ENCODE data around the gene EIF3I.
"Not testable (repeated sequence)": the region's sequence is repeated elsewhere in the genome, so short reads cannot be mapped to it uniquely, and the experiment has no call there.

Gene EIF3I

DNA sequence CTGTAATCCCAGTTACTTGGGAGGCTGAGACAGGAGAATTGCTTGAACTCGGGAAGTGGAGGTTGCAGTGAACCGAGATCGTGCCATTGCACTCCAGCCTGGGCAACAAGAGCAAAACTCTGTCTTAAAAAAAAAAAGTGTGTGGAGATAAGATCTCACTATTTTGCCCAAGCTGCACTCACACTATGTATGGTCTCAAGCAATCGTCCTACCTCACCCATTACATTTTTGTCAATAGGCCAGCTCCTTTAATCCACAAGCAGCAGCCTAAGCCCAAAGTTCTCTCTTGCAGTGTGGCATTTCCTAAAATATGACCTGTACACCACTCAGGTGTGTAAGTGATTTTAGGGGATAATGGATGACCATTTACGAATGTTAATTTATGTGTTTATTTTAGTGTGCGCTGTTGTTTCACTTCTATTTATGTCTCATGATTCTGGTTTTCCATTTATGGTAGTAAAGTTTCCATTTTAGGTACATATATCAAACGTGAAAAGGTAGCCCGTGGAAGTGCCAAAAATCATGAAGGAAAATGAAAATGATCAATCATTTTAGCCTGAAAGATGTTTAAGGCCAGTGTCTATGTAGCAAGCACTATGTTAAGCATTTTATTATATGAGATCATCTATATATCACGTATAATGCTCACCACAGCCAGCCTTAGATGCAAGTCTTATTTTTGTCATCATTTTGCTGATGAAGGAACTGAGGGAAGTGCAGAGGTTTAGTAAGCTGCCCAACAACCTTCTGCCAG lies 34.4 kb downstream of the EIF3I start:
- TF ChIP-seq, protein P1, sequence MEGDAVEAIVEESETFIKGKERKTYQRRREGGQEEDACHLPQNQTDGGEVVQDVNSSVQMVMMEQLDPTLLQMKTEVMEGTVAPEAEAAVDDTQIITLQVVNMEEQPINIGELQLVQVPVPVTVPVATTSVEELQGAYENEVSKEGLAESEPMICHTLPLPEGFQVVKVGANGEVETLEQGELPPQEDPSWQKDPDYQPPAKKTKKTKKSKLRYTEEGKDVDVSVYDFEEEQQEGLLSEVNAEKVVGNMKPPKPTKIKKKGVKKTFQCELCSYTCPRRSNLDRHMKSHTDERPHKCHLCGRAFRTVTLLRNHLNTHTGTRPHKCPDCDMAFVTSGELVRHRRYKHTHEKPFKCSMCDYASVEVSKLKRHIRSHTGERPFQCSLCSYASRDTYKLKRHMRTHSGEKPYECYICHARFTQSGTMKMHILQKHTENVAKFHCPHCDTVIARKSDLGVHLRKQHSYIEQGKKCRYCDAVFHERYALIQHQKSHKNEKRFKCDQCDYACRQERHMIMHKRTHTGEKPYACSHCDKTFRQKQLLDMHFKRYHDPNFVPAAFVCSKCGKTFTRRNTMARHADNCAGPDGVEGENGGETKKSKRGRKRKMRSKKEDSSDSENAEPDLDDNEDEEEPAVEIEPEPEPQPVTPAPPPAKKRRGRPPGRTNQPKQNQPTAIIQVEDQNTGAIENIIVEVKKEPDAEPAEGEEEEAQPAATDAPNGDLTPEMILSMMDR (IDR thresholded peaks at IDR 0.05; ENCODE audit: insufficient read depth, low read length, poor library complexity, severe bottlenecking): no peak
- no peaks in the 10 kb centered on the region for H3K27me3 ChIP-seq (replicated peaks; ENCODE audit: control insufficient read depth, insufficient read depth, low read length)
- no peak for DNase-seq (ENCODE audit: extremely low read depth, insufficient read length)
- peak overlapping the region; percentile 37 for H3K4me3 ChIP-seq (replicated peaks; ENCODE audit: low read depth, low read length)
- no peaks in the 10 kb centered on the region for H3K36me3 ChIP-seq (ENCODE audit: control insufficient read depth, insufficient read depth, low read length)

- no peak for DNase-seq (ENCODE audit: extremely low read depth, insufficient read length)
- Histone ChIP-seq H3K36me3 (ENCODE audit: control insufficient read depth, insufficient read depth, low read length) (no peaks in the 10 kb centered on the region), H3K27me3 (replicated peaks; ENCODE audit: control insufficient read depth, insufficient read depth, low read length) (no peaks in the 10 kb centered on the region), H3K4me3 (replicated peaks; ENCODE audit: low read depth, low read length) (no peak overlapping the region)
- TF ChIP-seq, protein P1 (IDR thresholded peaks at IDR 0.05; ENCODE audit: insufficient read depth, low read length, poor library complexity, severe bottlenecking): no peak
These were observed 35.0 kb downstream of the EIF3I start for GRCh38 chr1:32257227-32257508.

DNA sequence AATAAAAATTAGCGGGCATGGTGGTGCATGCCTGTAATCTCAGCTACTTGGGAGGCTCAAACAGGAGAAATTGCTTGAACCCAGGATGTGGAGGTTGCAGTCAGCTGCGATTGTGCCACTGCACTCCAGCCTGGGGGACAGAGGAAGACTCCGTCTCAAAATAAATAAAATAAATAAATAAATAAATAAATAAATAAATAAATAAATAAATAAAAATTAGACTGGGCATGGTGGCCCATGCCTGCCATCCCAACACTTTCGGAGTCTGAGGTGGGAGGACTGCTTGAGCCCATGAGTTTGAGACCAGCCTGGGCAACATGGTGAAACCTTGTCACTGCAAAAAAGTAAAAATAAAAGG lies 41.0 kb downstream of the EIF3I start:
- H3K4me3 ChIP-seq (replicated peaks; ENCODE audit: low read depth, low read length); H3K27me3 ChIP-seq (replicated peaks; ENCODE audit: control insufficient read depth, insufficient read depth, low read length); H3K36me3 ChIP-seq (ENCODE audit: control insufficient read depth, insufficient read depth, low read length); DNase-seq (ENCODE audit: extremely low read depth, insufficient read length): not testable (repeated sequence)

DNA sequence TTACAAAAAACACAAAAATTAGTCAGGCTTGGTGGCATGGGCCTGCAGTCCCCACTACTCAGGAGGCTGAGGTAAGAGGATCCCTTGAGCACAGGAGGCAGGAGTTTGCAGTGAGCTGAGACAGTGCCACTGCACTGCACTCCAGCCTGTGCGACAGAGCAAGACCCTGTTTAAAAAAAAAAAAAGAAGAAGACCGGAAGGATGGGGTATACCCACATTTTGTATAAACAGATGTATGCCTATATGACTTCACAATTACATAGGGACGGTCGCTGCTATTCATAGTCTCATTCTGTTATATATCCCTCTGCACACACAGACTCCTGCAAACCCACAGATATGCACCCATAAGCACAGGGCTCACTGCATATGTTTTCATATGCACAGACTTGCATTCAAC lies 41.5 kb downstream of the EIF3I start:
- H3K27me3 ChIP-seq (replicated peaks; ENCODE audit: control insufficient read depth, insufficient read depth, low read length): no peaks in the 10 kb centered on the region
- no peak for DNase-seq (ENCODE audit: extremely low read depth, insufficient read length)
- H3K4me3 ChIP-seq (replicated peaks; ENCODE audit: low read depth, low read length): no peak overlapping the region
- no peaks in the 10 kb centered on the region for H3K36me3 ChIP-seq (ENCODE audit: control insufficient read depth, insufficient read depth, low read length)
- TF ChIP-seq, protein P1 (IDR thresholded peaks at IDR 0.05; ENCODE audit: insufficient read depth, low read length, poor library complexity, severe bottlenecking): no peak

GRCh38 chr1:32265846-32266245 lies 43.6 kb downstream of the EIF3I start:
- no peaks in the 10 kb centered on the region for H3K36me3 ChIP-seq (ENCODE audit: control insufficient read depth, insufficient read depth, low read length)
- DNase-seq (ENCODE audit: extremely low read depth, insufficient read length): no peak
- TF ChIP-seq, protein P1 (IDR thresholded peaks at IDR 0.05; ENCODE audit: insufficient read depth, low read length, poor library complexity, severe bottlenecking): no peak
- no peaks in the 10 kb centered on the region for H3K27me3 ChIP-seq (replicated peaks; ENCODE audit: control insufficient read depth, insufficient read depth, low read length)
- no peak overlapping the region for H3K4me3 ChIP-seq (replicated peaks; ENCODE audit: low read depth, low read length)

DNA sequence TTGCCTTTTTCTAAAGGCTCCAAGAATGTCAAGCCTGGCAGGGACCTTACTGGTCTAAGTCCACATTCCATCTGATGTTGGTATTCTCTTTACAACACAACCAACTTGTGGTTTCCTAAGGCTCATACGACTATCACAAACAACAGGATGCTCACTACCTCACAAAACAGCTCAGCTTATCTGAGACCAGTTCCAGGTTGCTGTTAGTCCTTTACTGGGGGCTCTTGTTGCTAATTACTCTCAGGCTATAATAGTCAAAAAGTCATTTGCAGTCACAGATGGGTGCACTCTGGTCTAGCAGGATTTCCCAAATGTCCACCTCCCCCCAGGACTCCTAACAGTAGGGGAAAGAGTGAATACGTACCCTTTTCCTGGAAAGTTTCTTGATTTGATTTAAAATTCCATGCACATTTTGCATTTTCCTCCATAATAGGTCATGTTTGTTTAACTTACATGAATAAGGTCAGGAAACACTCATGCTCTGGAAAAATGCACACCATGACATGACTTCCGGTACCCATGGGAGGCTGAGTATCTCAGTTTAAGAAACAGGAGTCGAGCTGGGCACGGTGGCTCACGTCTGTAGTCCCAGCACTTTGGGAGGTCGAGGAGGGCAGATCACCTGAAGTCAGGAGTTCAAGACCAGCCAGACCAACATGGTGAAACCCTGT lies 44.8 kb downstream of the EIF3I start:
- Histone ChIP-seq H3K27me3 (replicated peaks; ENCODE audit: control insufficient read depth, insufficient read depth, low read length) (no peaks in the 10 kb centered on the region), H3K36me3 (ENCODE audit: control insufficient read depth, insufficient read depth, low read length) (no peaks in the 10 kb centered on the region), H3K4me3 (replicated peaks; ENCODE audit: low read depth, low read length) (no peak overlapping the region)
- no peak for DNase-seq (ENCODE audit: extremely low read depth, insufficient read length)
- TF ChIP-seq, protein P1 (IDR thresholded peaks at IDR 0.05; ENCODE audit: insufficient read depth, low read length, poor library complexity, severe bottlenecking): no peak
